Fibroblast of pulmonary artery (primary cell): ENCODE results near the gene CEP85.
A peak's percentile ranks its signal among the peaks of the same experiment; 100 is the strongest.
"Not testable (repeated sequence)": the region's sequence is repeated elsewhere in the genome, so short reads cannot be mapped to it uniquely, and the experiment has no call there.

Experiments
- DNase-seq: peaks from one replicate; pipeline ENCODE4 v3.0.0-alpha.2; 2010; ENCODE audit warnings: low read depth
- H3K4me3 ChIP-seq: replicated peaks from 2 replicates; pipeline ENCODE4 v1.5.1; 2011; ENCODE audit warnings: low read depth, mild to moderate bottlenecking, control low read depth, low read length, moderate library complexity
- CTCF ChIP-seq: IDR thresholded peaks from 2 replicates; pipeline ENCODE4 v1.5.1; 2011; ENCODE audit warnings: mild to moderate bottlenecking, control low read depth, low read length, inconsistent platforms; ENCODE audit errors: missing control alignments

The CEP85 gene

GRCh38 chr1:26221094-26221493 is 12.9 kb upstream of the CEP85 start:
- H3K4me3 ChIP-seq, result no peak overlapping the region
- DNase-seq, result no peak
- TF ChIP-seq CTCF, result no peak

- H3K4me3 ChIP-seq, result no peak overlapping the region
- DNase-seq, result no peak
- TF ChIP-seq CTCF, result no peak
Observed at GRCh38 chr1:26224606-26225005, 9.4 kb upstream of the CEP85 start.

- DNase-seq, result peak; percentile 38
- H3K4me3 ChIP-seq, result peak overlapping the region; percentile 51
- no peak for TF ChIP-seq CTCF
Observed at GRCh38 chr1:26225033-26225831, 8.8 kb upstream of the CEP85 start.

- not testable (repeated sequence) for DNase-seq, H3K4me3 ChIP-seq
Observed at GRCh38 chr1:26230682-26231081, 3.3 kb upstream of the CEP85 start.

GRCh38 chr1:26234644-26235370 is 807 bp downstream of the CEP85 start:
- peak overlapping the region; percentile 83 for H3K4me3 ChIP-seq
- peak; percentile 28 for DNase-seq
- peak; percentile 18 for TF ChIP-seq CTCF

- no peak overlapping the region for H3K4me3 ChIP-seq
- DNase-seq, result peak; percentile 47
- TF ChIP-seq CTCF, result no peak
Observed at GRCh38 chr1:26237230-26237966, 3.4 kb downstream of the CEP85 start.

GRCh38 chr1:26239936-26240335 is 5.9 kb downstream of the CEP85 start:
- DNase-seq, result peak; percentile 71
- no peak overlapping the region for H3K4me3 ChIP-seq
- TF ChIP-seq CTCF, result no peak
